HCT116 (cell line): ENCODE measurements around the gene AP5Z1. TPM values are rescaled to one million over a fixed set of nuclear protein-coding genes. Genes with fewer than 3 reads are reported as not detected.
A peak's percentile ranks its signal among the peaks of the same experiment; 100 is the strongest.

Experiments used
- ATAC-seq: fragments of 200-7000 bp; cut with Tn5 transposase; 2 replicates; pipeline ENCODE4 v1.9.1; 2020; ENCODE audit warnings: mild to moderate bottlenecking, moderate library complexity
- BruUV-seq: library from RNA; stranded (reverse); fragments of 400-500 nt; replicated peaks from 2 replicates; lab custom pipeline; 2021; lab: Mats Ljungman, UMichigan
- CTCF ChIA-PET: fragments of 300-600 bp; sonication (Branson Sonifier 250); formaldehyde crosslinking; loops from one replicate; lab custom pipeline; 2021; ENCODE audit warnings: antibody characterized with exemption; lab: Charles Lee
- POLR2A ChIA-PET: fragments of 300-600, 350-600 bp; sonication (Branson Sonifier 250); formaldehyde crosslinking; loops from one replicate; lab custom pipeline; 2021; ENCODE audit warnings: antibody characterized with exemption; lab: Charles Lee
- RAD21 ChIA-PET, 2 experiments: fragments of 300-600 bp; sonication (Branson Sonifier 250); formaldehyde crosslinking; loops; one replicate each; lab custom pipeline; 2023; ENCODE audit warnings: low total read pairs in 2 of 2; ENCODE audit not compliant: uncharacterized antibody in 2 of 2, unreplicated experiment in 2 of 2, low non-redundant PET in 1 of 2; lab: Charles Lee
- DNase-seq: peaks from one replicate; pipeline ENCODE4 v3.0.0-alpha.2; 2010; ENCODE audit warnings: low read depth, low spot score
- H2AFZ ChIP-seq: fragments of 200-600 bp; shearing (Covaris generic), sonication (generic); 2 replicates; pipeline ENCODE4 v1.6.1; 2017; ENCODE audit warnings: low read depth, mixed run types, mixed read lengths, antibody characterized with exemption, low read length; ENCODE audit not compliant: poor library complexity, severe bottlenecking
- H3K27ac ChIP-seq: 2 replicates; pipeline ENCODE4 v1.5.1; 2012; ENCODE audit warnings: low read depth, low read length
- H3K27me3 ChIP-seq: fragments of 200-600 bp; sonication (generic); 2 replicates; pipeline ENCODE4 v1.6.1; 2016; ENCODE audit warnings: mixed run types, low read length, mixed read lengths; ENCODE audit not compliant: insufficient read depth
- H3K36me3 ChIP-seq, 2 experiments: fragments of 200-500 bp in 1 of 2; fragments of 200-600 bp in 1 of 2; sonication (Bioruptor generic) in 1 of 2; sonication (generic) in 1 of 2; 2 replicates each; pipeline versions ENCODE4 v1.5.1 to v1.6.1; 2014 to 2016; ENCODE audit warnings: low read length in 2 of 2, inconsistent platforms in 1 of 2, mixed read lengths in 1 of 2, mixed run types in 1 of 2; ENCODE audit not compliant: insufficient read depth in 2 of 2, control insufficient read depth in 1 of 2
- H3K4me1 ChIP-seq, 2 experiments: fragments of 200-600 bp in 1 of 2; sonication (generic) in 1 of 2; 2 replicates each; pipeline versions ENCODE4 v1.5.1 to v1.6.1; 2012 to 2017; ENCODE audit warnings: low read length in 2 of 2, inconsistent platforms in 1 of 2, mild to moderate bottlenecking in 1 of 2, mixed read lengths in 1 of 2, mixed run types in 1 of 2, moderate library complexity in 1 of 2; ENCODE audit not compliant: insufficient read depth in 2 of 2, control insufficient read depth in 1 of 2
- H3K4me2 ChIP-seq: fragments of 200-600 bp; sonication (generic); 2 replicates; pipeline ENCODE4 v1.6.1; 2017; ENCODE audit warnings: mixed run types, low read length, mixed read lengths
- H3K4me3 ChIP-seq, 2 experiments: fragments of 200-600 bp in 1 of 2; sonication (generic) in 1 of 2; replicated peaks in 1 of 2; 2 replicates each; pipeline ENCODE4 v1.5.1; 2011 to 2016; ENCODE audit warnings: low read length in 2 of 2, control low read depth in 1 of 2, low read depth in 1 of 2, mild to moderate bottlenecking in 1 of 2, mixed read lengths in 1 of 2, mixed run types in 1 of 2
- H3K79me2 ChIP-seq: fragments of 200-600 bp; sonication (generic); 2 replicates; pipeline ENCODE4 v1.6.1; 2017; ENCODE audit warnings: mild to moderate bottlenecking, mixed run types, low read length, moderate library complexity, mixed read lengths; ENCODE audit not compliant: insufficient read depth
- H3K9ac ChIP-seq: fragments of 200-600 bp; sonication (generic); 2 replicates; pipeline ENCODE4 v1.6.1; 2016; ENCODE audit warnings: low read length, mixed read lengths
- H3K9me2 ChIP-seq: fragments of 200-600 bp; sonication (generic), shearing (Covaris generic); 2 replicates; pipeline ENCODE4 v1.6.1; 2017; ENCODE audit warnings: mixed run types, mild to moderate bottlenecking, moderate library complexity; ENCODE audit not compliant: insufficient read depth
- H3K9me3 ChIP-seq, 2 experiments: fragments of 200-500 bp in 1 of 2; fragments of 200-600 bp in 1 of 2; sonication (Bioruptor generic) in 1 of 2; sonication (generic) in 1 of 2; 2 replicates each; pipeline ENCODE4 v1.6.1; 2014 to 2017; ENCODE audit warnings: low read length in 2 of 2, mixed read lengths in 2 of 2, inconsistent platforms in 1 of 2, low read depth in 1 of 2, mild to moderate bottlenecking in 1 of 2, mixed run types in 1 of 2, moderate library complexity in 1 of 2; ENCODE audit not compliant: control insufficient read depth in 1 of 2, insufficient read depth in 1 of 2
- H4K20me1 ChIP-seq: fragments of 200-600 bp; sonication (generic), shearing (Covaris generic); 2 replicates; pipeline ENCODE4 v1.6.1; 2017; ENCODE audit warnings: mixed run types, mild to moderate bottlenecking, moderate library complexity; ENCODE audit not compliant: insufficient read depth
- CEBPB ChIP-seq: IDR thresholded peaks from 2 replicates; pipeline ENCODE4 v1.6.1; 2012; ENCODE audit warnings: low read depth
- EZH2phosphoT487 ChIP-seq: fragments of 200-600 bp; IDR thresholded peaks from 2 replicates; pipeline ENCODE4 v1.6.1; 2018; ENCODE audit warnings: antibody characterized with exemption, borderline replicate concordance
- FOSL1 ChIP-seq: IDR thresholded peaks from 2 replicates; pipeline ENCODE4 v1.6.1; 2012; ENCODE audit warnings: low read depth
- RAD21 ChIP-seq: IDR thresholded peaks from 2 replicates; pipeline ENCODE4 v1.6.1; 2012; ENCODE audit warnings: low read depth, mild to moderate bottlenecking
- intact Hi-C: fragments of 100-400 bp; cut with micrococcal nuclease; formaldehyde crosslinking; loops from 2 replicates; pipeline ENCODE4 v1.10.0; 2022
- total RNA-seq: library from RNA; stranded (reverse); gene quantifications from one replicate; pipeline ENCODE4 v1.2.1, GENCODE V29; 2021; ENCODE audit not compliant: unreplicated experiment
- TF ChIP-seq, protein P1 (sequence below), 3 experiments: fragments of 200-600 bp in 1 of 3; sonication (generic) in 1 of 3; IDR thresholded peaks in 2 of 3; conservative IDR thresholded peaks in 1 of 3; 2 replicates each; pipeline ENCODE4 v1.5.1; 2012 to 2017; ENCODE audit warnings: low read depth in 2 of 3, low read length in 2 of 3, antibody characterized with exemption in 1 of 3, borderline replicate concordance in 1 of 3, control low read depth in 1 of 3, mild to moderate bottlenecking in 1 of 3, mixed read lengths in 1 of 3, mixed run types in 1 of 3, moderate library complexity in 1 of 3; ENCODE audit not compliant: insufficient read depth in 1 of 3

The AP5Z1 gene
- total RNA-seq, 1 experiment from 2014 or later = 23.2 TPM

DNA sequence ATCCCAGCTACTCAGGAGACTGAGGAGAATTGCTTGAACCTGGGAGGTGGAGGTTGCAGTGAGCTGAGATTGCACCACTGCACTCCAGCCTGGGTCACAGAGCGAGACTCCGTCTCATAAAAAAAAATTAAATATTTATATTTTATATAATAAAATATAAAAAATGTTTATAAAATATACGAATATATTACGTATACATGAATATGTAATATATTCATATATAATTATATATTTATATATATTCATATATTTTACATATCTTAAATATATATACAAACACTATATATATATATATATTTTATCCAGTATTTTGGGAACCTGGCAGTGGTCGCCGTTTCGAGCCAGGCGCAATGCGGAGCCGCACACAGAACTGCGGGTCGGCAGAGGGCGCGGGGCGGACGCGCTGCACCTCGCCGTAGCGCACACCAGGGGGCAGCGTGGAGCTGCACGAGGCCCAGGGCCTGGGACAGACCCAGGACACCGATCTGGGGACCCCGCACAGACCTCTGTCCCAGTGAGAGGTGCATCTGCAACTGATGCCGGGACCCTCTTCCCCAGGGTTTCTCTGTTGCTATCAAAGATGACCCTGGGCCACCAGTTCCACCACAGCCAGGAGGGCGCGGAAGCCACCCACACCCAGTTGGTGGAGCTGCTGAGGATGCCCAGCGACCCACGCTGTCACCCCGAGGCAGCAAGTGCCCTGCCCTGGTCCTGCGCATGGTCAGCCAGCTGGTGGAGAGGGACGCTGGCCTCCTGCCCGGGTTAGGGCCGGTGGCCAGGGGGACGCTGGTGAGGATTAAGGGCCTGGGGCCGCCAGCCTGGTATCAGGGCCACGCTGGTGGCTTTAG, 22.7 kb downstream of the AP5Z1 start:
- intact Hi-C loops = loop anchor here (1.0 to 2.0 kb wide), 3 partner anchors 85 to 376 kb away; partner anchors contain the start of gene RADIL
- Histone ChIP-seq H4K20me1 (no peaks in the 10 kb centered on the region), H3K9me2 (no peaks in the 10 kb centered on the region), H3K9ac (no peak overlapping the region), H3K4me2 (no peak overlapping the region), H2AFZ (no peak overlapping the region), H3K27me3 (no peaks in the 10 kb centered on the region), H3K79me2 (no peaks in the 10 kb centered on the region), H3K27ac (no peak overlapping the region), H3K9me3 (no peaks in the 10 kb centered on the region), H3K36me3 (no peaks in the 10 kb centered on the region), H3K4me1 (peaks cover 2 to 10% of the 10 kb centered on the region in 2 experiments; a peak in 2 of 4 replicates), H3K4me3 (no peak overlapping the region)
- RAD21 ChIA-PET = interaction anchor here (0.6 to 0.9 kb wide), 4 partner anchors 287 to 881 kb away, joined by 3 to 4 read pairs (median 4); no protein-coding TSS in a partner anchor
- ATAC-seq (peak; percentile 94), DNase-seq (peak; percentile 16)
- CTCF ChIA-PET = interaction anchor here (0.7 to 2.9 kb wide), 11 partner anchors 10 to 376 kb away, joined by 3 to 28 read pairs (median 4); partner anchors contain the start of genes AP5Z1 and RADIL
- no TSS peak for BruUV-seq
- no peak for TF ChIP-seq FOSL1
- TF ChIP-seq, protein P1, sequence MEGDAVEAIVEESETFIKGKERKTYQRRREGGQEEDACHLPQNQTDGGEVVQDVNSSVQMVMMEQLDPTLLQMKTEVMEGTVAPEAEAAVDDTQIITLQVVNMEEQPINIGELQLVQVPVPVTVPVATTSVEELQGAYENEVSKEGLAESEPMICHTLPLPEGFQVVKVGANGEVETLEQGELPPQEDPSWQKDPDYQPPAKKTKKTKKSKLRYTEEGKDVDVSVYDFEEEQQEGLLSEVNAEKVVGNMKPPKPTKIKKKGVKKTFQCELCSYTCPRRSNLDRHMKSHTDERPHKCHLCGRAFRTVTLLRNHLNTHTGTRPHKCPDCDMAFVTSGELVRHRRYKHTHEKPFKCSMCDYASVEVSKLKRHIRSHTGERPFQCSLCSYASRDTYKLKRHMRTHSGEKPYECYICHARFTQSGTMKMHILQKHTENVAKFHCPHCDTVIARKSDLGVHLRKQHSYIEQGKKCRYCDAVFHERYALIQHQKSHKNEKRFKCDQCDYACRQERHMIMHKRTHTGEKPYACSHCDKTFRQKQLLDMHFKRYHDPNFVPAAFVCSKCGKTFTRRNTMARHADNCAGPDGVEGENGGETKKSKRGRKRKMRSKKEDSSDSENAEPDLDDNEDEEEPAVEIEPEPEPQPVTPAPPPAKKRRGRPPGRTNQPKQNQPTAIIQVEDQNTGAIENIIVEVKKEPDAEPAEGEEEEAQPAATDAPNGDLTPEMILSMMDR (IDR thresholded peaks at IDR 0.05 in 2 of 3, conservative IDR thresholded peaks at IDR 0.05 in 1 of 3; ENCODE audit: borderline replicate concordance in 1 of 3, insufficient read depth in 1 of 3, low read depth in 2 of 3, low read length in 2 of 3) = peak; percentile 66 to 98 (median 80)
- TF ChIP-seq CEBPB = no peak
- no peak for TF ChIP-seq EZH2phosphoT487
- TF ChIP-seq RAD21 = peak; percentile 85
- POLR2A ChIA-PET = interaction anchor here (0.6 to 0.9 kb wide), 2 partner anchors 8 to 291 kb away, joined by 3 read pairs; no protein-coding TSS in a partner anchor
